SK-N-SH (cell line): Measurements from ENCODE around the gene CACNG5. TPM values are rescaled to one million over a fixed set of nuclear protein-coding genes. Genes with fewer than 3 reads are reported as not detected.

Experiments
- CTCF ChIA-PET: fragments of 300-600, 350-600 bp; formaldehyde crosslinking; extraction: SDS; loops from one replicate; lab custom pipeline; 2021; lab: Yijun Ruan, JAX
- POLR2A ChIA-PET: fragments of 350-600 bp; sonication (Branson Sonifier 250); formaldehyde crosslinking; extraction: SDS; loops from one replicate; lab custom pipeline; 2020; ENCODE audit warnings: antibody characterized with exemption, inconsistent platforms; lab: Yijun Ruan, JAX
- DNase-seq: peaks from one replicate; pipeline ENCODE4 v3.0.0; 2012
- H2AFZ ChIP-seq: fragments of 200-600 bp; sonication (generic); 2 replicates; pipeline ENCODE4 v1.8.1; 2016; ENCODE audit warnings: antibody characterized with exemption, mild to moderate bottlenecking, low read depth
- H3F3A ChIP-seq: fragments of 200-600 bp; sonication (generic); replicated peaks from 2 replicates; pipeline ENCODE3; 2016; ENCODE audit warnings: antibody characterized with exemption, mild to moderate bottlenecking; ENCODE audit not compliant: insufficient read depth
- H3K27ac ChIP-seq, 2 experiments: fragments of 200-500 bp in 1 of 2; fragments of 200-600 bp in 1 of 2; sonication (Bioruptor generic) in 1 of 2; sonication (generic), shearing (Covaris generic) in 1 of 2; 2 replicates each; pipeline versions ENCODE4 v1.5.1 to v1.6.1; 2014 to 2016; ENCODE audit warnings: low read depth in 2 of 2, inconsistent platforms in 1 of 2, low read length in 1 of 2, mild to moderate bottlenecking in 1 of 2, mixed read lengths in 1 of 2
- H3K27me3 ChIP-seq: fragments of 200-600 bp; sonication (generic), shearing (Covaris generic); 2 replicates; pipeline ENCODE4 v1.6.1; 2016; ENCODE audit warnings: mixed run types; ENCODE audit not compliant: insufficient read depth
- H3K36me3 ChIP-seq, 2 experiments: fragments of 200-500 bp in 1 of 2; fragments of 200-600 bp in 1 of 2; sonication (Bioruptor generic) in 1 of 2; sonication (generic) in 1 of 2; replicated peaks in 1 of 2; 2 replicates each; pipeline versions ENCODE3 to v1.5.1; 2014 to 2016; ENCODE audit warnings: low read length in 1 of 2, mild to moderate bottlenecking in 1 of 2; ENCODE audit not compliant: insufficient read depth in 2 of 2, control insufficient read depth in 1 of 2
- H3K4me1 ChIP-seq, 2 experiments: fragments of 200-500 bp in 1 of 2; fragments of 200-600 bp in 1 of 2; sonication (Bioruptor generic) in 1 of 2; sonication (generic), shearing (Covaris generic) in 1 of 2; 2 replicates each; pipeline versions ENCODE4 v1.5.1 to v1.6.1; 2014 to 2016; ENCODE audit warnings: low read depth in 1 of 2, low read length in 1 of 2, mixed run types in 1 of 2; ENCODE audit not compliant: insufficient read depth in 2 of 2, control insufficient read depth in 1 of 2
- H3K4me2 ChIP-seq: fragments of 200-600 bp; sonication (generic), shearing (Covaris generic); 2 replicates; pipeline ENCODE4 v1.6.1; 2017; ENCODE audit warnings: mixed run types
- H3K4me3 ChIP-seq, 2 experiments: fragments of 200-500 bp in 1 of 2; fragments of 200-600 bp in 1 of 2; sonication (Bioruptor generic) in 1 of 2; sonication (generic), shearing (Covaris generic) in 1 of 2; 2 replicates each; pipeline versions ENCODE4 v1.5.1 to v1.8.1; 2014 to 2016; ENCODE audit warnings: low read depth in 2 of 2, inconsistent platforms in 1 of 2, low read length in 1 of 2, mild to moderate bottlenecking in 1 of 2, mixed read lengths in 1 of 2, moderate library complexity in 1 of 2
- H3K79me2 ChIP-seq: fragments of 200-600 bp; sonication (generic); 2 replicates; pipeline ENCODE4 v1.8.1; 2017; ENCODE audit warnings: mild to moderate bottlenecking; ENCODE audit not compliant: insufficient read depth
- H3K9ac ChIP-seq: fragments of 200-600 bp; sonication (generic); 2 replicates; pipeline ENCODE4 v1.6.1; 2017; ENCODE audit warnings: mixed run types
- H3K9me2 ChIP-seq: fragments of 200-600 bp; sonication (generic); 2 replicates; pipeline ENCODE4 v1.6.1; 2017; ENCODE audit warnings: mixed run types
- H3K9me3 ChIP-seq: fragments of 200-600 bp; sonication (generic); 2 replicates; pipeline ENCODE4 v1.6.1; 2017; ENCODE audit warnings: mixed run types, mild to moderate bottlenecking, moderate library complexity
- H4K20me1 ChIP-seq: fragments of 200-600 bp; sonication (generic); 2 replicates; pipeline ENCODE4 v1.6.1; 2017; ENCODE audit warnings: mild to moderate bottlenecking, mixed run types; ENCODE audit not compliant: insufficient read depth
- EP300 ChIP-seq, 2 experiments: IDR thresholded peaks; 2 replicates each; pipeline versions ENCODE4 v1.4.0 to v1.6.1; 2012; ENCODE audit warnings: borderline replicate concordance in 1 of 2, low read depth in 1 of 2, low read length in 1 of 2
- EZH2phosphoT487 ChIP-seq: fragments of 200-600 bp; sonication (generic); IDR thresholded peaks from 2 replicates; pipeline ENCODE4 v1.6.1; 2017; ENCODE audit warnings: low read depth, mixed run types, mild to moderate bottlenecking, antibody characterized with exemption, moderate library complexity, borderline replicate concordance
- FOXJ3 ChIP-seq: sonication (generic); formaldehyde crosslinking; IDR thresholded peaks from 2 replicates; pipeline ENCODE4 v1.5.1; 2020; ENCODE audit warnings: mild to moderate bottlenecking, missing genetic modification reagents
- FOXM1 ChIP-seq: IDR thresholded peaks from 2 replicates; pipeline ENCODE4 v1.4.0; 2012; ENCODE audit warnings: low read depth, mild to moderate bottlenecking
- GATA2 ChIP-seq: sonication (generic); formaldehyde crosslinking; IDR thresholded peaks from 2 replicates; pipeline ENCODE4 v1.5.0; 2020; ENCODE audit warnings: mild to moderate bottlenecking, missing genetic modification reagents
- MXI1 ChIP-seq: IDR thresholded peaks from 2 replicates; pipeline ENCODE4 v1.6.1; 2012; ENCODE audit warnings: mild to moderate bottlenecking, low read depth, low read length, improper control_type of control experiment
- NRF1 ChIP-seq: IDR thresholded peaks from 2 replicates; pipeline ENCODE4 v1.6.1; 2012; ENCODE audit warnings: low read depth, mild to moderate bottlenecking, low read length
- POLR2AphosphoS5 ChIP-seq: IDR thresholded peaks from 2 replicates; pipeline ENCODE4 v1.6.1; 2012; ENCODE audit warnings: low read depth, low read length
- RFX5 ChIP-seq: IDR thresholded peaks from 2 replicates; pipeline ENCODE4 v1.6.1; 2012; ENCODE audit warnings: mild to moderate bottlenecking, improper control_type of control experiment, low read length
- SIN3A ChIP-seq: IDR thresholded peaks from 2 replicates; pipeline ENCODE4 v1.6.1; 2012; ENCODE audit warnings: low read depth, mild to moderate bottlenecking, low read length, moderate library complexity, borderline replicate concordance
- SMC3 ChIP-seq: IDR thresholded peaks from 2 replicates; pipeline ENCODE4 v1.6.1; 2012; ENCODE audit warnings: low read depth, low read length, improper control_type of control experiment
- TCF12 ChIP-seq: IDR thresholded peaks from 2 replicates; pipeline ENCODE4 v1.4.0; 2012
- TEAD4 ChIP-seq: IDR thresholded peaks from 2 replicates; pipeline ENCODE4 v1.4.0; 2012; ENCODE audit warnings: mild to moderate bottlenecking, borderline replicate concordance; ENCODE audit not compliant: insufficient read depth
- WGBS: methylation state at CpG from one replicate; pipeline ENCODE4 v1.1.6; 2017; ENCODE audit warnings: low lambda C conversion rate; 5-methylcytosine and 5-hydroxymethylcytosine counted together
- polyA plus RNA-seq, 3 experiments: library from polyadenylated mRNA; depleted of rRNA; stranded (reverse); fragments of >200 nt; gene quantifications; 2 replicates each; pipeline ENCODE4 v1.2.3, GENCODE V29; 2012
- TF ChIP-seq, protein P1 (sequence below): fragments of 200-600 bp; sonication (generic); IDR thresholded peaks from 2 replicates; pipeline ENCODE4 v1.6.1; 2017; ENCODE audit warnings: antibody characterized with exemption, mild to moderate bottlenecking, moderate library complexity
- TF ChIP-seq, protein P2 (sequence below): fragments of 150-350 bp; IDR thresholded peaks from 2 replicates; pipeline ENCODE4 v1.6.1; 2017; ENCODE audit warnings: antibody characterized with exemption, low read length, low read depth, borderline replicate concordance
- TF ChIP-seq, protein P3 (sequence below): IDR thresholded peaks from 2 replicates; pipeline ENCODE4 v1.4.0; 2012; ENCODE audit warnings: low read depth, borderline replicate concordance

Gene CACNG5
- polyA plus RNA-seq, 1 of the 3 experiments (the other 2 are of a cell fraction) = 0.10 TPM

DNA sequence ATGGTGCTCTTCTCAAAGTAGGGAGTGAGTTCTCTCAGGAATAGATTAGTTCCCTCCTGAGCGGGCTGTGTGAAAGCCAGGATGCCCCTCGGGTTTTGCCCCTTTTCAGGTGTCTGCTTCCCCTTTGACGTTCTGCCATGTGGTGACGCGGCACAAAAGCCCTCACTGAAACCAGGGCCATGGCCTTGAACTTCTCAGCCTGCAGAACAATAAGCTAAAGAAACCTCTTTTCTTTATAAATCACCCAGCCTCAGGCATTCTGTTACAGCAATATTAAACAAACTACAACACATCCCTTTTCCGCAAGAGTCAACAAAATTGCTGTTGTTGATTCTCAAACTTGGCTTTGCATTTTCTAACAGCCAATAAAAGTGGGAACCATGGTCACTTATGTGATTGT, 15.5 kb upstream of the CACNG5 start:
- Histone ChIP-seq H3K79me2 (no peaks in the 10 kb centered on the region), H3K4me1 (no peaks in the 10 kb centered on the region), H3K9me2 (no peaks in the 10 kb centered on the region), H3K4me2 (no peak overlapping the region), H3K27ac (no peak overlapping the region), H3F3A (no peaks in the 10 kb centered on the region), H2AFZ (no peak overlapping the region), H3K4me3 (no peak overlapping the region), H3K36me3 (no peaks in the 10 kb centered on the region), H3K27me3 (no peaks in the 10 kb centered on the region; the same call in 1 of the 2 replicates), H3K9me3 (peaks cover 4% of the 10 kb centered on the region; the same call in 1 of the 2 replicates), H4K20me1 (no peaks in the 10 kb centered on the region), H3K9ac (no peak overlapping the region)
- POLR2A ChIA-PET = no interaction called here
- 78% methylated on average over 6 of the region's 6 CpGs for WGBS
- TF ChIP-seq GATA2 (CRISPR knock-in tag) (no peak), NRF1 (no peak), FOXM1 (no peak), POLR2AphosphoS5 (no peak), SMC3 (no peak), FOXJ3 (CRISPR knock-in tag) (no peak), RFX5 (no peak), SIN3A (no peak), MXI1 (no peak), TCF12 (no peak), EZH2phosphoT487 (no peak), TEAD4 (no peak), EP300 (IDR thresholded peaks at IDR 0.05; ENCODE audit: borderline replicate concordance in 1 of 2, low read depth in 1 of 2, low read length in 1 of 2) (no peak)
- TF ChIP-seq, protein P1, sequence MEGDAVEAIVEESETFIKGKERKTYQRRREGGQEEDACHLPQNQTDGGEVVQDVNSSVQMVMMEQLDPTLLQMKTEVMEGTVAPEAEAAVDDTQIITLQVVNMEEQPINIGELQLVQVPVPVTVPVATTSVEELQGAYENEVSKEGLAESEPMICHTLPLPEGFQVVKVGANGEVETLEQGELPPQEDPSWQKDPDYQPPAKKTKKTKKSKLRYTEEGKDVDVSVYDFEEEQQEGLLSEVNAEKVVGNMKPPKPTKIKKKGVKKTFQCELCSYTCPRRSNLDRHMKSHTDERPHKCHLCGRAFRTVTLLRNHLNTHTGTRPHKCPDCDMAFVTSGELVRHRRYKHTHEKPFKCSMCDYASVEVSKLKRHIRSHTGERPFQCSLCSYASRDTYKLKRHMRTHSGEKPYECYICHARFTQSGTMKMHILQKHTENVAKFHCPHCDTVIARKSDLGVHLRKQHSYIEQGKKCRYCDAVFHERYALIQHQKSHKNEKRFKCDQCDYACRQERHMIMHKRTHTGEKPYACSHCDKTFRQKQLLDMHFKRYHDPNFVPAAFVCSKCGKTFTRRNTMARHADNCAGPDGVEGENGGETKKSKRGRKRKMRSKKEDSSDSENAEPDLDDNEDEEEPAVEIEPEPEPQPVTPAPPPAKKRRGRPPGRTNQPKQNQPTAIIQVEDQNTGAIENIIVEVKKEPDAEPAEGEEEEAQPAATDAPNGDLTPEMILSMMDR = no peak
- TF ChIP-seq, protein P2, sequence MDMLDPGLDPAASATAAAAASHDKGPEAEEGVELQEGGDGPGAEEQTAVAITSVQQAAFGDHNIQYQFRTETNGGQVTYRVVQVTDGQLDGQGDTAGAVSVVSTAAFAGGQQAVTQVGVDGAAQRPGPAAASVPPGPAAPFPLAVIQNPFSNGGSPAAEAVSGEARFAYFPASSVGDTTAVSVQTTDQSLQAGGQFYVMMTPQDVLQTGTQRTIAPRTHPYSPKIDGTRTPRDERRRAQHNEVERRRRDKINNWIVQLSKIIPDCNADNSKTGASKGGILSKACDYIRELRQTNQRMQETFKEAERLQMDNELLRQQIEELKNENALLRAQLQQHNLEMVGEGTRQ = no peak
- TF ChIP-seq, protein P3, sequence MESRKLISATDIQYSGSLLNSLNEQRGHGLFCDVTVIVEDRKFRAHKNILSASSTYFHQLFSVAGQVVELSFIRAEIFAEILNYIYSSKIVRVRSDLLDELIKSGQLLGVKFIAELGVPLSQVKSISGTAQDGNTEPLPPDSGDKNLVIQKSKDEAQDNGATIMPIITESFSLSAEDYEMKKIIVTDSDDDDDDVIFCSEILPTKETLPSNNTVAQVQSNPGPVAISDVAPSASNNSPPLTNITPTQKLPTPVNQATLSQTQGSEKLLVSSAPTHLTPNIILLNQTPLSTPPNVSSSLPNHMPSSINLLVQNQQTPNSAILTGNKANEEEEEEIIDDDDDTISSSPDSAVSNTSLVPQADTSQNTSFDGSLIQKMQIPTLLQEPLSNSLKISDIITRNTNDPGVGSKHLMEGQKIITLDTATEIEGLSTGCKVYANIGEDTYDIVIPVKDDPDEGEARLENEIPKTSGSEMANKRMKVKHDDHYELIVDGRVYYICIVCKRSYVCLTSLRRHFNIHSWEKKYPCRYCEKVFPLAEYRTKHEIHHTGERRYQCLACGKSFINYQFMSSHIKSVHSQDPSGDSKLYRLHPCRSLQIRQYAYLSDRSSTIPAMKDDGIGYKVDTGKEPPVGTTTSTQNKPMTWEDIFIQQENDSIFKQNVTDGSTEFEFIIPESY = no peak
- CTCF ChIA-PET = no interaction called here
- DNase-seq = no peak
